Right renal pelvis (tissue), 4 donors: ENCODE measurements around the gene TM2D3. TPM values are rescaled to one million over a fixed set of nuclear protein-coding genes. Genes with fewer than 3 reads are reported as not detected.

Experiments used
- DNase-seq, 4 donors: peaks; one replicate each; pipeline ENCODE4 v3.0.0-alpha.2; 2013; ENCODE audit warnings: low read depth in 4 of 4, low spot score in 3 of 4, missing footprints in 1 of 4
- polyA plus RNA-seq, 4 donors: library from polyadenylated mRNA; unstranded; fragments of 120-200 nt; gene quantifications; one replicate each; pipeline ENCODE4 v1.2.1, GENCODE V29; 2013; ENCODE audit not compliant: insufficient read length in 4 of 4

Gene TM2D3
- polyA plus RNA-seq = 10 to 100 TPM; 62.8 to 74.6 (median 67.3) TPM

- peak; percentile 86 to 92 (median 89) for DNase-seq
These were observed at the start of gene TM2D3 for GRCh38 chr15:101652098-101652785. Gene TM2D3 (minus strand): TSS chr15:101652381. CDS start chr15:101652361, 20 bp downstream.

GRCh38 chr15:101698314-101698713 is 46.1 kb upstream of the TM2D3 start:
- no peak for DNase-seq

GRCh38 chr15:101697488-101697887 is 45.3 kb upstream of the TM2D3 start:
- no peak for DNase-seq

GRCh38 chr15:101696829-101697228 is 44.6 kb upstream of the TM2D3 start:
- no peak for DNase-seq

- no peak for DNase-seq
These were observed 42.1 kb upstream of the TM2D3 start for GRCh38 chr15:101694261-101694660.

- no peak for DNase-seq
These were observed 40.8 kb upstream of the TM2D3 start for GRCh38 chr15:101692801-101693598.

- DNase-seq = no peak
These were observed 37.7 kb upstream of the TM2D3 start for GRCh38 chr15:101689901-101690300.

GRCh38 chr15:101686718-101687117 is 34.5 kb upstream of the TM2D3 start:
- DNase-seq = no peak

GRCh38 chr15:101684877-101685276 is 32.7 kb upstream of the TM2D3 start:
- DNase-seq = no peak

- DNase-seq = no peak
These were observed 32.2 kb upstream of the TM2D3 start for GRCh38 chr15:101684384-101684783.

- no peak for DNase-seq
These were observed 27.6 kb upstream of the TM2D3 start for GRCh38 chr15:101679806-101680205.

GRCh38 chr15:101676921-101677329 is 24.7 kb upstream of the TM2D3 start:
- DNase-seq = no peak

GRCh38 chr15:101675796-101676582 is 23.8 kb upstream of the TM2D3 start:
- DNase-seq = no peak

- DNase-seq = no peak
These were observed 22.8 kb upstream of the TM2D3 start for GRCh38 chr15:101675015-101675414.

GRCh38 chr15:101672298-101672697 is 20.1 kb upstream of the TM2D3 start:
- no peak for DNase-seq

- DNase-seq = no peak
These were observed 17.6 kb upstream of the TM2D3 start for GRCh38 chr15:101669744-101670143.

- DNase-seq = no peak
These were observed 15.7 kb upstream of the TM2D3 start for GRCh38 chr15:101667881-101668280.

- DNase-seq = no peak
These were observed 12.2 kb upstream of the TM2D3 start for GRCh38 chr15:101664303-101664913.

GRCh38 chr15:101662203-101662602 is 10.0 kb upstream of the TM2D3 start:
- no peak for DNase-seq

- no peak for DNase-seq
These were observed 7.8 kb upstream of the TM2D3 start for GRCh38 chr15:101660005-101660404.
